GM23338 (cell line): Measurements from ENCODE around the gene MIAT. TPM values are rescaled to one million over a fixed set of nuclear protein-coding genes. Genes with fewer than 3 reads are reported as not detected.

Experiments used
- ATAC-seq: fragments of 200-7000 bp; cut with Tn5 transposase; 3 replicates; pipeline ENCODE4 v1.9.1; 2020
- DNase-seq: peaks from one replicate; pipeline ENCODE4 v3.0.0-alpha.2; 2015; ENCODE audit warnings: low spot score
- H2AFZ ChIP-seq: fragments of 200-600 bp; sonication (generic); 2 replicates; pipeline ENCODE4 v1.8.0; 2016; ENCODE audit warnings: antibody characterized with exemption, mild to moderate bottlenecking, moderate library complexity
- H3F3A ChIP-seq: fragments of 200-600 bp; sonication (generic); replicated peaks from 2 replicates; pipeline ENCODE4 v1.8.0; 2017; ENCODE audit warnings: antibody characterized with exemption, mixed run types, low read depth
- H3K27ac ChIP-seq: fragments of 200-600 bp; sonication (generic); 2 replicates; pipeline ENCODE4 v1.6.1; 2016; ENCODE audit warnings: low read depth
- H3K27me3 ChIP-seq: fragments of 200-600 bp; sonication (generic); 2 replicates; pipeline ENCODE4 v1.8.0; 2016; ENCODE audit warnings: mild to moderate bottlenecking, mixed run types, moderate library complexity; ENCODE audit not compliant: insufficient read depth
- H3K36me3 ChIP-seq: fragments of 200-600 bp; sonication (generic); 2 replicates; pipeline ENCODE4 v1.8.0; 2016; ENCODE audit warnings: mild to moderate bottlenecking; ENCODE audit not compliant: insufficient read depth
- H3K4me1 ChIP-seq: fragments of 200-600 bp; sonication (generic); 2 replicates; pipeline ENCODE4 v1.8.0; 2016; ENCODE audit warnings: mild to moderate bottlenecking, moderate library complexity; ENCODE audit not compliant: insufficient read depth
- H3K4me2 ChIP-seq: fragments of 200-600 bp; sonication (generic); 2 replicates; pipeline ENCODE4 v1.7.1; 2017; ENCODE audit warnings: mixed run types
- H3K4me3 ChIP-seq: fragments of 200-600 bp; sonication (generic); 2 replicates; pipeline ENCODE4 v1.6.1; 2016; ENCODE audit warnings: mixed run types
- H3K79me2 ChIP-seq: fragments of 200-600 bp; sonication (generic); replicated peaks from 2 replicates; pipeline ENCODE4 v1.8.0; 2017; ENCODE audit warnings: mild to moderate bottlenecking; ENCODE audit not compliant: insufficient read depth
- H3K9me2 ChIP-seq: fragments of 200-600 bp; sonication (generic); 2 replicates; pipeline ENCODE4 v1.8.0; 2017; ENCODE audit not compliant: insufficient read depth
- H4K20me1 ChIP-seq: fragments of 200-600 bp; sonication (generic); replicated peaks from 2 replicates; pipeline ENCODE4 v1.8.0; 2017; ENCODE audit warnings: mild to moderate bottlenecking; ENCODE audit not compliant: insufficient read depth
- H3K27ac Mint-ChIP-seq: 2 replicates; pipeline ENCODE4 v1.8.0; 2020; ENCODE audit warnings: inconsistent platforms, mild to moderate bottlenecking, moderate library complexity, mixed read lengths
- H3K27me3 Mint-ChIP-seq: 3 replicates; pipeline ENCODE4 v1.8.0; 2022; ENCODE audit warnings: low read depth, mild to moderate bottlenecking, moderate library complexity, mixed read lengths, inconsistent platforms; ENCODE audit not compliant: insufficient read depth, poor library complexity
- H3K36me3 Mint-ChIP-seq: 3 replicates; pipeline ENCODE4 v1.8.0; 2021; ENCODE audit warnings: low read depth, mild to moderate bottlenecking, inconsistent platforms, moderate library complexity, mixed read lengths
- H3K4me1 Mint-ChIP-seq: 3 replicates; pipeline ENCODE4 v1.8.0; 2020; ENCODE audit warnings: mild to moderate bottlenecking, inconsistent platforms, mixed read lengths
- H3K4me3 Mint-ChIP-seq: 3 replicates; pipeline ENCODE4 v1.8.0; 2021; ENCODE audit warnings: moderate library complexity, mild to moderate bottlenecking, inconsistent platforms, mixed read lengths
- H3K9me3 Mint-ChIP-seq: 3 replicates; pipeline ENCODE4 v1.8.0; 2020; ENCODE audit warnings: moderate library complexity, mild to moderate bottlenecking, inconsistent platforms, mixed read lengths
- CREB1 ChIP-seq: fragments of 250-450 bp; sonication (Bioruptor Pico); IDR thresholded peaks from 2 replicates; pipeline ENCODE4 v1.5.0; 2020; ENCODE audit warnings: low read depth, mild to moderate bottlenecking, moderate library complexity
- EZH2 ChIP-seq: fragments of 200-600 bp; sonication (generic); IDR thresholded peaks from one replicate; pipeline ENCODE4 v1.8.0; 2017; ENCODE audit warnings: antibody characterized with exemption, mild to moderate bottlenecking, low read depth; ENCODE audit not compliant: unreplicated experiment
- EZH2phosphoT487 ChIP-seq: fragments of 200-600 bp; sonication (generic); IDR thresholded peaks from one replicate; pipeline ENCODE4 v1.8.1; 2018; ENCODE audit warnings: antibody characterized with exemption; ENCODE audit not compliant: unreplicated experiment
- NANOG ChIP-seq: IDR thresholded peaks from 2 replicates; pipeline ENCODE4 v1.6.1; 2016; ENCODE audit warnings: antibody characterized with exemption, borderline replicate concordance
- POLR2AphosphoS5 ChIP-seq: IDR thresholded peaks from 2 replicates; pipeline ENCODE4 v1.6.1; 2016; ENCODE audit warnings: antibody characterized with exemption, low read depth
- ZNF114 ChIP-seq: fragments of 250-450 bp; sonication (Bioruptor Pico); IDR thresholded peaks from 2 replicates; pipeline ENCODE4 v1.5.0; 2020; ENCODE audit warnings: mild to moderate bottlenecking, moderate library complexity
- ZNF331 ChIP-seq: fragments of 250-450 bp; sonication (Bioruptor Pico); IDR thresholded peaks from 2 replicates; pipeline ENCODE4 v1.5.0; 2020; ENCODE audit warnings: low read depth, mild to moderate bottlenecking, moderate library complexity
- polyA plus RNA-seq: library from polyadenylated mRNA; unstranded; fragments of >200 nt; fragmentation: Nextera tagmentation; extraction: Ambion mirVana; gene quantifications from 2 replicates; pipeline ENCODE4 v1.2.1, GENCODE V29; 2016
- total RNA-seq: library from RNA; depleted of rRNA; stranded (reverse); fragments of >200 nt; shearing (Covaris generic); gene quantifications from 2 replicates; pipeline ENCODE4 v1.2.3, GENCODE V29; 2014
- TF ChIP-seq, protein P1 (sequence below), 2 experiments: fragments of 200-600 bp in 1 of 2; sonication (generic) in 1 of 2; conservative IDR thresholded peaks; 2 replicates each; pipeline versions ENCODE4 v1.5.1 to v1.6.1; 2016 to 2017; ENCODE audit warnings: antibody characterized with exemption in 2 of 2, low read depth in 2 of 2, mild to moderate bottlenecking in 2 of 2, moderate library complexity in 1 of 2
- TF ChIP-seq, protein P2 (sequence below): fragments of 250-450 bp; sonication (Bioruptor Pico); IDR thresholded peaks from 2 replicates; pipeline ENCODE4 v1.5.0; 2020; ENCODE audit warnings: mild to moderate bottlenecking, moderate library complexity
- TF ChIP-seq, protein P3 (sequence below): IDR thresholded peaks from one replicate; pipeline ENCODE4 v1.6.1; 2018; ENCODE audit warnings: antibody characterized with exemption; ENCODE audit not compliant: unreplicated experiment

Gene MIAT
- total and polyA plus RNA-seq, 2 experiments from 2014 or later = 10.0 to 63.6 TPM

DNA sequence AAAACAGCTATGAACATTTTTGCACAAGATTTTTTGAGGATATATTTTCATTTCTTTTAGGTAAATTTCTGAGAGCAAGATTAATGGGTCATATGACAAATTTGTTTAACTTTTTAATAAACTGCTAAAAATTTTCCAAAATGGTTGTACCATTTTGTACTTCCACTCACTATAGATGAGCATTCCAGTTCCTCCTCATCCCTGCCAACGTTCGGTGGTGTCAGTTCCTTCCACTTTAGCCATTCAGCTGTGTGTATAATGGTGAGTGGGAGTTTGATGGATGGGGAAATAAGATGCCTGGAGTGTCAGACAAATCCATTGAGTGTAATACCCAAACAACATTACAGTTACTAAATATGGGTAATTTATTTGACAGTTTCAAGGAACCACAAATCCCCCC, 49.7 kb downstream of the MIAT start (continued):
- TF ChIP-seq, protein P1, sequence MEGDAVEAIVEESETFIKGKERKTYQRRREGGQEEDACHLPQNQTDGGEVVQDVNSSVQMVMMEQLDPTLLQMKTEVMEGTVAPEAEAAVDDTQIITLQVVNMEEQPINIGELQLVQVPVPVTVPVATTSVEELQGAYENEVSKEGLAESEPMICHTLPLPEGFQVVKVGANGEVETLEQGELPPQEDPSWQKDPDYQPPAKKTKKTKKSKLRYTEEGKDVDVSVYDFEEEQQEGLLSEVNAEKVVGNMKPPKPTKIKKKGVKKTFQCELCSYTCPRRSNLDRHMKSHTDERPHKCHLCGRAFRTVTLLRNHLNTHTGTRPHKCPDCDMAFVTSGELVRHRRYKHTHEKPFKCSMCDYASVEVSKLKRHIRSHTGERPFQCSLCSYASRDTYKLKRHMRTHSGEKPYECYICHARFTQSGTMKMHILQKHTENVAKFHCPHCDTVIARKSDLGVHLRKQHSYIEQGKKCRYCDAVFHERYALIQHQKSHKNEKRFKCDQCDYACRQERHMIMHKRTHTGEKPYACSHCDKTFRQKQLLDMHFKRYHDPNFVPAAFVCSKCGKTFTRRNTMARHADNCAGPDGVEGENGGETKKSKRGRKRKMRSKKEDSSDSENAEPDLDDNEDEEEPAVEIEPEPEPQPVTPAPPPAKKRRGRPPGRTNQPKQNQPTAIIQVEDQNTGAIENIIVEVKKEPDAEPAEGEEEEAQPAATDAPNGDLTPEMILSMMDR (conservative IDR thresholded peaks at IDR 0.05; ENCODE audit: low read depth in 2 of 2) = no peak
- TF ChIP-seq ZNF331 (CRISPR knock-in tag) (no peak), ZNF114 (CRISPR knock-in tag) (no peak)

DNA sequence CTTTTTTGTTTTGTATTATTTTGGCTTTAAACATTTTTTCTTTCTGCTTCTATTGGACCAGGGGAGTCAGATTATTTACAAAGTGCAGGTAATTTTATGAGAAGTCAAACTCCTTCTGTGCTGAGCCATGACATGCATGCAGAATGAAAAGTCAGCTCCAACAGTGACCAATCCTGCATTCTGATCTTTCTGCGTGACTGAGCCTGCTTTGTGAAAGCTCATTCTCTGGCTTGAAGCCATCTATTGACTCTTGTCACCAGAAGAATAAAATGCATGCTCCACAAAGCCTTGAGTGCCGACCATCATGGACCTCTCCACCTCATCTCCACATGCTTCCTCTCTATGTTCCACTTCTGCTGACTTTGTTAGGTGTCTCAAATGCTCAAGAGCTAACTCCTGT, 50.2 kb downstream of the MIAT start:
- no peak overlapping the region for H3K4me3 Mint-ChIP-seq
- no peak overlapping the region for H3K27ac Mint-ChIP-seq
- Histone ChIP-seq H3K9me2 (0 out of 2 replicates have a peak, but pooled peaks cover 3% of the 10 kb centered on the region), H3K4me3 (no peak overlapping the region), H3K27ac (no peak overlapping the region), H3K27me3 (no peaks in the 10 kb centered on the region), H3K36me3 (no peaks in the 10 kb centered on the region), H3F3A (0 out of 2 replicates have a peak, but pooled peaks cover 14% of the 10 kb centered on the region), H4K20me1 (no peaks in the 10 kb centered on the region), H3K4me1 (0 out of 2 replicates have a peak, but pooled peaks cover 3% of the 10 kb centered on the region), H3K79me2 (no peaks in the 10 kb centered on the region), H3K4me2 (no peak overlapping the region), H2AFZ (no peak overlapping the region)
- ATAC-seq = no peak
- H3K9me3 Mint-ChIP-seq = peaks cover 25% of the 10 kb centered on the region
- TF ChIP-seq NANOG (no peak), EZH2 (no peak), EZH2phosphoT487 (no peak), POLR2AphosphoS5 (no peak), CREB1 (no peak)
- TF ChIP-seq, protein P2, sequence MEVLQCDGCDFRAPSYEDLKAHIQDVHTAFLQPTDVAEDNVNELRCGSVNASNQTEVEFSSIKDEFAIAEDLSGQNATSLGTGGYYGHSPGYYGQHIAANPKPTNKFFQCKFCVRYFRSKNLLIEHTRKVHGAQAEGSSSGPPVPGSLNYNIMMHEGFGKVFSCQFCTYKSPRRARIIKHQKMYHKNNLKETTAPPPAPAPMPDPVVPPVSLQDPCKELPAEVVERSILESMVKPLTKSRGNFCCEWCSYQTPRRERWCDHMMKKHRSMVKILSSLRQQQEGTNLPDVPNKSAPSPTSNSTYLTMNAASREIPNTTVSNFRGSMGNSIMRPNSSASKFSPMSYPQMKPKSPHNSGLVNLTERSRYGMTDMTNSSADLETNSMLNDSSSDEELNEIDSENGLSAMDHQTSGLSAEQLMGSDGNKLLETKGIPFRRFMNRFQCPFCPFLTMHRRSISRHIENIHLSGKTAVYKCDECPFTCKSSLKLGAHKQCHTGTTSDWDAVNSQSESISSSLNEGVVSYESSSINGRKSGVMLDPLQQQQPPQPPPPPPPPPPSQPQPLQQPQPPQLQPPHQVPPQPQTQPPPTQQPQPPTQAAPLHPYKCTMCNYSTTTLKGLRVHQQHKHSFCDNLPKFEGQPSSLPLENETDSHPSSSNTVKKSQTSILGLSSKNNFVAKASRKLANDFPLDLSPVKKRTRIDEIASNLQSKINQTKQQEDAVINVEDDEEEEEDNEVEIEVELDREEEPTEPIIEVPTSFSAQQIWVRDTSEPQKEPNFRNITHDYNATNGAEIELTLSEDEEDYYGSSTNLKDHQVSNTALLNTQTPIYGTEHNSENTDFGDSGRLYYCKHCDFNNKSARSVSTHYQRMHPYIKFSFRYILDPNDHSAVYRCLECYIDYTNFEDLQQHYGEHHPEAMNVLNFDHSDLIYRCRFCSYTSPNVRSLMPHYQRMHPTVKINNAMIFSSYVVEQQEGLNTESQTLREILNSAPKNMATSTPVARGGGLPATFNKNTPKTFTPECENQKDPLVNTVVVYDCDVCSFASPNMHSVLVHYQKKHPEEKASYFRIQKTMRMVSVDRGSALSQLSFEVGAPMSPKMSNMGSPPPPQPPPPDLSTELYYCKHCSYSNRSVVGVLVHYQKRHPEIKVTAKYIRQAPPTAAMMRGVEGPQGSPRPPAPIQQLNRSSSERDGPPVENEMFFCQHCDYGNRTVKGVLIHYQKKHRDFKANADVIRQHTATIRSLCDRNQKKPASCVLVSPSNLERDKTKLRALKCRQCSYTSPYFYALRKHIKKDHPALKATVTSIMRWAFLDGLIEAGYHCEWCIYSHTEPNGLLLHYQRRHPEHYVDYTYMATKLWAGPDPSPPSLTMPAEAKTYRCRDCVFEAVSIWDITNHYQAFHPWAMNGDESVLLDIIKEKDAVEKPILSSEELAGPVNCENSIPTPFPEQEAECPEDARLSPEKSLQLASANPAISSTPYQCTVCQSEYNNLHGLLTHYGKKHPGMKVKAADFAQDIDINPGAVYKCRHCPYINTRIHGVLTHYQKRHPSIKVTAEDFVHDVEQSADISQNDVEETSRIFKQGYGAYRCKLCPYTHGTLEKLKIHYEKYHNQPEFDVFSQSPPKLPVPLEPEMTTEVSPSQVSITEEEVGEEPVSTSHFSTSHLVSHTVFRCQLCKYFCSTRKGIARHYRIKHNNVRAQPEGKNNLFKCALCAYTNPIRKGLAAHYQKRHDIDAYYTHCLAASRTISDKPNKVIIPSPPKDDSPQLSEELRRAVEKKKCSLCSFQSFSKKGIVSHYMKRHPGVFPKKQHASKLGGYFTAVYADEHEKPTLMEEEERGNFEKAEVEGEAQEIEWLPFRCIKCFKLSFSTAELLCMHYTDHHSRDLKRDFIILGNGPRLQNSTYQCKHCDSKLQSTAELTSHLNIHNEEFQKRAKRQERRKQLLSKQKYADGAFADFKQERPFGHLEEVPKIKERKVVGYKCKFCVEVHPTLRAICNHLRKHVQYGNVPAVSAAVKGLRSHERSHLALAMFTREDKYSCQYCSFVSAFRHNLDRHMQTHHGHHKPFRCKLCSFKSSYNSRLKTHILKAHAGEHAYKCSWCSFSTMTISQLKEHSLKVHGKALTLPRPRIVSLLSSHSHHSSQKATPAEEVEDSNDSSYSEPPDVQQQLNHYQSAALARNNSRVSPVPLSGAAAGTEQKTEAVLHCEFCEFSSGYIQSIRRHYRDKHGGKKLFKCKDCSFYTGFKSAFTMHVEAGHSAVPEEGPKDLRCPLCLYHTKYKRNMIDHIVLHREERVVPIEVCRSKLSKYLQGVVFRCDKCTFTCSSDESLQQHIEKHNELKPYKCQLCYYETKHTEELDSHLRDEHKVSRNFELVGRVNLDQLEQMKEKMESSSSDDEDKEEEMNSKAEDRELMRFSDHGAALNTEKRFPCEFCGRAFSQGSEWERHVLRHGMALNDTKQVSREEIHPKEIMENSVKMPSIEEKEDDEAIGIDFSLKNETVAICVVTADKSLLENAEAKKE (CRISPR knock-in tag) = no peak
- TF ChIP-seq, protein P3, sequence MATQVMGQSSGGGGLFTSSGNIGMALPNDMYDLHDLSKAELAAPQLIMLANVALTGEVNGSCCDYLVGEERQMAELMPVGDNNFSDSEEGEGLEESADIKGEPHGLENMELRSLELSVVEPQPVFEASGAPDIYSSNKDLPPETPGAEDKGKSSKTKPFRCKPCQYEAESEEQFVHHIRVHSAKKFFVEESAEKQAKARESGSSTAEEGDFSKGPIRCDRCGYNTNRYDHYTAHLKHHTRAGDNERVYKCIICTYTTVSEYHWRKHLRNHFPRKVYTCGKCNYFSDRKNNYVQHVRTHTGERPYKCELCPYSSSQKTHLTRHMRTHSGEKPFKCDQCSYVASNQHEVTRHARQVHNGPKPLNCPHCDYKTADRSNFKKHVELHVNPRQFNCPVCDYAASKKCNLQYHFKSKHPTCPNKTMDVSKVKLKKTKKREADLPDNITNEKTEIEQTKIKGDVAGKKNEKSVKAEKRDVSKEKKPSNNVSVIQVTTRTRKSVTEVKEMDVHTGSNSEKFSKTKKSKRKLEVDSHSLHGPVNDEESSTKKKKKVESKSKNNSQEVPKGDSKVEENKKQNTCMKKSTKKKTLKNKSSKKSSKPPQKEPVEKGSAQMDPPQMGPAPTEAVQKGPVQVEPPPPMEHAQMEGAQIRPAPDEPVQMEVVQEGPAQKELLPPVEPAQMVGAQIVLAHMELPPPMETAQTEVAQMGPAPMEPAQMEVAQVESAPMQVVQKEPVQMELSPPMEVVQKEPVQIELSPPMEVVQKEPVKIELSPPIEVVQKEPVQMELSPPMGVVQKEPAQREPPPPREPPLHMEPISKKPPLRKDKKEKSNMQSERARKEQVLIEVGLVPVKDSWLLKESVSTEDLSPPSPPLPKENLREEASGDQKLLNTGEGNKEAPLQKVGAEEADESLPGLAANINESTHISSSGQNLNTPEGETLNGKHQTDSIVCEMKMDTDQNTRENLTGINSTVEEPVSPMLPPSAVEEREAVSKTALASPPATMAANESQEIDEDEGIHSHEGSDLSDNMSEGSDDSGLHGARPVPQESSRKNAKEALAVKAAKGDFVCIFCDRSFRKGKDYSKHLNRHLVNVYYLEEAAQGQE = no peak
- no peaks in the 10 kb centered on the region for H3K27me3 Mint-ChIP-seq
- H3K36me3 Mint-ChIP-seq = peaks cover 21% of the 10 kb centered on the region
- DNase-seq = no peak
- no peaks in the 10 kb centered on the region; the same call in 2 of the 3 replicates for H3K4me1 Mint-ChIP-seq
